Motor neuron (in vitro differentiated cells): Measurements from ENCODE around the gene PPP1R14B. TPM values are rescaled to one million over a fixed set of nuclear protein-coding genes. Genes with fewer than 3 reads are reported as not detected.
A peak's percentile ranks its signal among the peaks of the same experiment; 100 is the strongest.

Source experiments
- ATAC-seq, 8 experiments: fragments of 200-7000 bp; cut with Tn5 transposase; replicated peaks in 6 of 8; 2 replicates each; pipeline ENCODE4 v1.8.0; 2021; ENCODE audit warnings: mild to moderate bottlenecking in 8 of 8, moderate library complexity in 8 of 8
- H3K27ac ChIP-seq, 2 donors: fragments of 250-450 bp; sonication (Bioruptor Pico); 2 replicates each; pipeline ENCODE4 v1.9.0; 2021; ENCODE audit warnings: antibody characterized with exemption in 2 of 2, mild to moderate bottlenecking in 2 of 2, moderate library complexity in 1 of 2
- H3K4me1 ChIP-seq, 2 donors: fragments of 250-450 bp; sonication (Bioruptor Pico); replicated peaks in 1 of 2; 2 replicates each; pipeline ENCODE4 v1.6.1; 2021; ENCODE audit warnings: antibody characterized with exemption in 2 of 2, mild to moderate bottlenecking in 2 of 2, moderate library complexity in 1 of 2
- H3K4me3 ChIP-seq, 5 donors: fragments of 250-450 bp; sonication (Bioruptor Pico); 2 replicates each; pipeline ENCODE4 v1.9.0; 2021; ENCODE audit warnings: antibody characterized with exemption in 5 of 5, mild to moderate bottlenecking in 5 of 5, moderate library complexity in 4 of 5
- WGBS, 10 experiments: fragments of 450-650 bp; shearing (Covaris generic); methylation state at CpG; one replicate each; pipeline ENCODE4 v1.0.0; 2022; 5-methylcytosine and 5-hydroxymethylcytosine counted together
- in situ Hi-C, 9 experiments: fragments of 400-800 bp; cut with MboI; loops; one replicate each; pipeline ENCODE4 v1.15.0; 2021; ENCODE audit warnings: low sequenced_read_pairs in 9 of 9, low pct_unique_long_range_greater_than_20kb in 2 of 9; ENCODE audit not compliant: unreplicated experiment in 9 of 9
- total RNA-seq, 8 experiments: library from RNA; unstranded; fragments of 300-600 nt; gene quantifications; 2 replicates each; pipeline versions ENCODE4 v1.2.3 to v1.2.4, GENCODE V29; 2022

Gene PPP1R14B
- total RNA-seq, 8 experiments from 2014 or later: 81.6 to 289 (median 142) TPM

DNA sequence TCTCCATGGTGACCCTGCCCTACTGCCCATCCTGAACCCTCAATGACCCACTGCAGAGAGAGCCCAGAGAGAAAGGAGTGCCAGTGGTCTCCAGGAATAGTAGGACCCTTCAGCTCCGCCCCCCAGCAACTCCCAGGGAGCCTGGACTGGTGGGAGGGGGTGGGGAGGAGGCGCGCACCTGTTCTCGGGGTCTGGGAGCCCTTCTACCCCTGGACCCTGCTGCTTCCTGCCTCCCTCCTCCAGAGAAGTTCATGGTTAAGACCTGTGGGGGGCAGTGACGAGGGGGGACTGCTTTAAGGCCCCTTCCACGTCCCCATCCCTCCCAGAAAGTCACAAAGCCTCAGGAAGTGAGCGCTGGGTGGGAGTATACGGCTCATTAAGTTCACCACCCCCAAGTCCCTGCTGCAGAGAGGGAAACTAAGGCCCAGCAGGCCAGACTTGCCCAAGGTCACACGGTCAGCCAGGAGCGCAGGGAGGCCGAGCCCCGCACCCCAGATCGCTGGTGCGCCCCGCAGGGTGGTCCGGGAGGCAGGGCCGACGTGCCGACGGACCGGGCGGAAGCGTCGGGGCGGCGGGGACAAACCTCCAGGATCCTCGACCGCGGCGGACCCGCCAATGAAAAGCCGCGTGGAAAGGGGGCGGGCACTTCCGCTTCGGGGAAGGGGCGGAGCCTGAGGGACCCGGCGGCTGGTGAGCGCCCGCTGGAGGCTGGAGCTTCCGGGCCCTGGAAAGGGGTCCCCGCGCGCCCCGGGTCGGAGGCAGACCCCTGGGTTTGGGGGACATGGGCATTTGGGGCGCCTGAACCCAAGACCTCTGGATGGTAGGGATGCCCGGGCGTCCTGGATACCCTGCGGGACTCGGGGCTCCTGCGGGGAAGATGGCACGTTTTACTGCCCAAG, 20.9 kb downstream of the PPP1R14B start, which contains the start of the genes NUDT22 and TRPT1:
TSS of gene NUDT22 (plus strand) at position 667 of the 899 bp plus-strand sequence. CDS start 379 bp downstream, outside the sequence.
TSS of gene TRPT1 (minus strand) at position 579 of the 899 bp plus-strand sequence. CDS start at position 253, 326 bp downstream.
- H3K27ac ChIP-seq: peak within 1 kb of the TSS; percentile 77 to 85
- H3K4me1 ChIP-seq: peaks cover 21 to 29% of the 10 kb centered on the region in 2 donors
- H3K4me3 ChIP-seq: peak within 1 kb of the TSS; percentile 61 to 83 (median 73)
- in situ Hi-C loops: no loop called here
- ATAC-seq: peak; percentile 51 to 77 (median 62)
- WGBS, 10 experiments: 0 to 2% (median 0%) methylated on average over 1 to 11 of the region's 54 CpGs; no CpG with 5 or more reads in 5 of the 10 experiments

DNA sequence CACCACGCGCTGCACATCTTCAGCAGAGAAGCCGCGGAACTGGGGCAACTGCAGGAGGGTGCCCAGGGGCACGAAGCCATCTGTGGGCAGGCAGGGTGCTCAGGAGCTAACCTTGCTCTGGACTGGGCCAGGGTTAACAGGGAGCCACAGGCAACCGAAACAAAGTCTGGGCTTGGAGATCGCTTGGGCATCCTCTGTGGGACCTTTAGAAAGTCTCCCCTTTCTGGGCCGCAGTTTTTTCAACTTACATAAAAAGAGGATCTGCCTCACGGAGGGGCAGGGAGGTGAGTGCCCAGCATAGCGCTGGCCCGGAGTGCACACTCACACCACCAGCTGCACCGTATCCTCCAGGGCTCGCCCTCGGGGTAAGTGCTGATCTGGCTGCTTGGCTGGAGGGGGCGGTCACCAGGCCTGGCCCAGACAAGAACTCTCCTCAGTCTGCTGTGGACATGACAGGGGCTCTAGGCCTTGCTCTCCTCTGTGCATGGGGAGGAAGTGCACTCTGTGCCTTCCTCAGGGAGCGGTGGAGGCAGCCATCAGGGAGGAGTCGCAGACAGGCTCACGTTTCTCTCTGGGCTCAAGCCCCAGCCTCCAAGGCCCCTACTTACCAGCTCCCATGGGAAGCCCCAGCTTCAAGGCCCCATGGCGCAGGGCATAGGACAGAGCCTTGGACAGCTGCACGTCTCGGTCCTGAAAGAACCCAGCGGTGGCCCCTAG, 21.7 kb downstream of the PPP1R14B start:
- Histone ChIP-seq H3K4me1 (peaks cover 21 to 29% of the 10 kb centered on the region in 2 donors), H3K4me3 (peak overlapping the region; percentile 61 to 83 (median 73)), H3K27ac (peak overlapping the region; percentile 77 to 85)
- WGBS, 10 experiments: 47 to 77% (median 67%) methylated on average over 3 to 12 of the region's 22 CpGs; no CpG with 5 or more reads in 4 of the 10 experiments
- in situ Hi-C loops: no loop called here
- peak in 4 of 8 experiments; percentile 1 to 8 (median 3) for ATAC-seq

DNA sequence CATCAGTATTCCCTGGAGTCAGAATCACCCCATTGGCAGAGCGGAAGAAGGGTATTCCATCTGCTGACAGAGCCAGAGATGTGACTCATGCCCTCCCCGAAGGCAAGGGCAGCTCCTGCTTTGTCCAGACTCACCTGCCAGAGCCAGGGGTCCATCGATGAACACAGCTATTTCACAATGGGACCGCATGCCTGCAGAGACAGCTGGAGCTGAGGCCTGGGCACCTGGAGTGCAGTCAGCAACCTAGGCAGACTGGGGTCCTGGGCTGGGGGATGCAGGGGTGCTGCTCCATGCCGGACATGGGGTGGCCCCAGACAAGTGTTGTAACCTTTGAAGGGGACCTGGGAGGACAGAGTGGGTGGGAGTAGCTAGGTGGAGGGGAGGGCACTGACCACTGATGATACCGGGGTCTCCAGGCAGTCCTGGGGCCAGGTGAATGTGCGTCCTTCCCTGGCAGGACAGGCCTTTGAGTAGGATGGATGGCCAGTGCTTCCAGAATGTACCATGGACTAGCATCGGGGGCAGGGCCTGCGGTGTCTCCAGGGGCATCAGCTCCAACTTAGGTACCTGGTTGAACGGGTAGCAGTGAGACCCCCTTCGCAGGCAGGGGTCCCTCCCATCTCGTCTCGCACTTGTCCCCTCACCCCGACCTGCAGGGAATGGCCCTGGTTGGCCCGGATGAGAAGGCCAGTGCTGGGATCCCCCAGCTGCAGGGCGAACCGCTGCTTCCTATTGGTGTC, 22.4 kb downstream of the PPP1R14B start:
- ATAC-seq: no peak
- 90 to 100% (median 95%) methylated on average over 2 to 7 of the region's 17 CpGs; no CpG with 5 or more reads in 6 of the 10 experiments for WGBS, 10 experiments
- Histone ChIP-seq H3K27ac (no peak overlapping the region), H3K4me1 (peaks cover 16 to 23% of the 10 kb centered on the region in 2 donors), H3K4me3 (no peak overlapping the region)
- in situ Hi-C loops: no loop called here

DNA sequence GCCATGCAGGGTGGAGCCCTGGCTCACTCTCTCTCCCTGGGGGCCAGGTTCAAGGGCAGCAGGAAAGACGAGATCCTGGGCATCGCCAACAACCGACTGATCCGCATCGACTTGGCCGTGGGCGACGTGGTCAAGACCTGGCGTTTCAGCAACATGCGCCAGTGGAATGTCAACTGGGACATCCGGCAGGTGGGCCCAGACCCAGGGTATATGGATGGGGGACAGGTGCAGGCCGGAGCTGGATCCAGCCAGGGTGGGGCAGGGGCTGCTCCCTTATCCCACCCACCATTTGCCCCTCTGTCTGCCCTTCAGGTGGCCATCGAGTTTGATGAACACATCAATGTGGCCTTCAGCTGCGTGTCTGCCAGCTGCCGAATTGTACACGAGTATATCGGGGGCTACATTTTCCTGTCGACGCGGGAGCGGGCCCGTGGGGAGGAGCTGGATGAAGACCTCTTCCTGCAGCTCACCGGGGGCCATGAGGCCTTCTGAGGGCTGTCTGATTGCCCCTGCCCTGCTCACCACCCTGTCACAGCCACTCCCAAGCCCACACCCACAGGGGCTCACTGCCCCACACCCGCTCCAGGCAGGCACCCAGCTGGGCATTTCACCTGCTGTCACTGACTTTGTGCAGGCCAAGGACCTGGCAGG, 23.6 kb downstream of the PPP1R14B start:
- Histone ChIP-seq H3K4me3 (no peak overlapping the region), H3K27ac (no peak overlapping the region), H3K4me1 (peaks cover 14 to 19% of the 10 kb centered on the region in 2 donors)
- 37 to 100% (median 92%) methylated on average over 1 to 9 of the region's 24 CpGs; no CpG with 5 or more reads in 5 of the 10 experiments for WGBS, 10 experiments
- in situ Hi-C loops: no loop called here
- no peak for ATAC-seq

DNA sequence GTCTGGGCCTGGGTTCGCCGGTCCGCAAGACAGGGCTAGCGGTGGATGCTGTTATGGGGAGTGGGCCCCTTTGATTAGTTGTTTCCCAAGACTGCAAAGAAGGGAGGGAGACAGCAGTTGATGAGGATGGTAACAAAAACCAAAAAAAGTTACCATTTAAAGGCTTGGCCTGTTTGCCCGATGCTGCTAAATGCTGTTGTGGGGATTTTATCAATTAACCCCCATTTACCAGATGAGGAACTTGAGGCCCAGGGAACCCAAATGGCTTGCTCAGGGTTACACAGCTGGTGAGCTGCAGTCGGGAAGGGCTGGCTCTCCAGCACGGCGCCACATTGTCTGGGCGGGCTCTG, 24.1 kb downstream of the PPP1R14B start:
- ATAC-seq: peak in 2 of 8 experiments; percentile 4 to 7
- 40 to 100% (median 93%) methylated on average over 1 to 4 of the region's 9 CpGs; no CpG with 5 or more reads in 5 of the 10 experiments for WGBS, 10 experiments
- H3K27ac ChIP-seq: no peak overlapping the region

DNA sequence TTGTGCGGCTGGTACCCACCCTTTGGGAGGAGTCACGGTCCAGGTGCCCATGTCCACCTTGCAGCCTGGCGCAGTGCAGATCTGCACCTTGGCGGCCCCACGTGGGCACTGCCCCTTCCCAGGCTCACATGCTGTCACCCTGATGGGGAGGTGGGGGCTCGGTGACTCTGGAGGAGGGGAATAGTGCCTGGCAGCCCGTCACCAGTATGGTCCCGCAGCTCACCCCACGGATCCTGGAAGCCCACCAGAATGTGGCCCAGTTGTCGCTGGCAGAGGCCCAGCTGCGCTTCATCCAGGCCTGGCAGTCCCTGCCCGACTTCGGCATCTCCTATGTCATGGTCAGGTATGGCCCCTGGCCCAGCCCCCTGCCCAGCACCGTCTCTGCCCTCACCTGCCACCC, 25.9 kb downstream of the PPP1R14B start:
- Histone ChIP-seq H3K27ac (no peak overlapping the region), H3K4me3 (no peak overlapping the region), H3K4me1 (peaks cover 5 to 7% of the 10 kb centered on the region in 2 donors)
- no peak for ATAC-seq
- WGBS, 10 experiments: 96% methylated on average over 5 of the region's 14 CpGs; no CpG with 5 or more reads in 9 of the 10 experiments
- in situ Hi-C loops: no loop called here

More for the DNA sequence above, 24.1 kb downstream of the PPP1R14B start:
- Histone ChIP-seq H3K4me1 (peaks cover 14 to 19% of the 10 kb centered on the region in 2 donors), H3K4me3 (no peak overlapping the region)
- in situ Hi-C loops: no loop called here

DNA sequence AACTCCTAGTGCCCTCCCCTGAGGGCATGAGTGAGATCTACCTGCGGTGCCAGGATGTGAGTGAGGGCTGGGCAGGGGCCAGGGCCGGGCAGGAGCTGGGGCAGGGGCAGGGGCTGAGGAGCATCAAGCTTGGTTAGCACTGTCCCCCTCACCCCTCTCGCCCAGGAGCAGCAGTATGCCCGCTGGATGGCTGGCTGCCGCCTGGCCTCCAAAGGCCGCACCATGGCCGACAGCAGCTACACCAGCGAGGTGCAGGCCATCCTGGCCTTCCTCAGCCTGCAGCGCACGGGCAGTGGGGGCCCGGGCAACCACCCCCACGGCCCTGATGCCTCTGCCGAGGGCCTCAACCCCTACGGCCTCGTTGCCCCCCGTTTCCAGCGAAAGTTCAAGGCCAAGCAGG, 26.5 kb downstream of the PPP1R14B start:
- ATAC-seq: peak in 1 of 8 experiments; percentile 7
- in situ Hi-C loops: no loop called here
- Histone ChIP-seq H3K4me1 (peaks cover 3 to 6% of the 10 kb centered on the region in 2 donors), H3K27ac (no peak overlapping the region), H3K4me3 (no peak overlapping the region)
- WGBS, 10 experiments: 90% methylated on average over 2 of the region's 17 CpGs; no CpG with 5 or more reads in 9 of the 10 experiments

DNA sequence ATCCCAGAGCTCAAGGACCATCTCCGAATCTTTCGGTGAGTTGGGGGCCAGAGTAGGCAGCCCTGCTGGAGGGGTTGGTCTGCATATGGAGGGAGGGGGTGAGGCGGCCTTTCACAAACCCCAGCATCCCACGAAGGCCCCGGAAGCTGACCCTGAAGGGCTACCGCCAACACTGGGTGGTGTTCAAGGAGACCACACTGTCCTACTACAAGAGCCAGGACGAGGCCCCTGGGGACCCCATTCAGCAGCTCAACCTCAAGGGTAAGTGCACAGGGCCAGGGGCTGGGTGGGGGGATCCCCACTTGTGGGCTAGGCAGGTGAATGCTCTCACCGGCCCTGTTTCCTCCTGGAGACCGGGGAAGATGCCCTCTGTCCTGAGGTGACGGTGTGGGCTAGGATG, 27.0 kb downstream of the PPP1R14B start:
- WGBS, 10 experiments: 90% methylated on average over 2 of the region's 10 CpGs; no CpG with 5 or more reads in 9 of the 10 experiments
- H3K4me3 ChIP-seq: no peak overlapping the region
- in situ Hi-C loops: no loop called here
- peak in 4 of 8 experiments; percentile 4 to 11 (median 6) for ATAC-seq
- peaks cover 0 to under 1% of the 10 kb centered on the region in 2 donors for H3K4me1 ChIP-seq
- no peak overlapping the region for H3K27ac ChIP-seq

DNA sequence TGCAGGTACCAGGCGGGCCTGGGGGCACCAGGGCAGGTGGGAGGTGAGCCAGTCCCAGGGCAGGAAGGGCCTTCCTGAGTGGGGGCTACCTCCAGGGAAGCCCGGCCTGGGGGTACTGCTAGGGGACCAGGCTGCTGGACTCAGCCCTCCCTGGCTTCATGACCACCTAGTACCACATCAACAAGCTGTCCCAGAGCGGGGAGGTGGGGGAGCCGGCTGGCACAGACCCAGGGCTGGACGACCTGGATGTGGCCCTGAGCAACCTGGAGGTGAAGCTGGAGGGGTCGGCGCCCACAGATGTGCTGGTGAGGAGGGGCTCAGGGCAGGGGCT, 27.4 kb downstream of the PPP1R14B start:
- WGBS, 10 experiments: 40% methylated on average over 1 of the region's 7 CpGs; no CpG with 5 or more reads in 9 of the 10 experiments
- in situ Hi-C loops: no loop called here
- H3K27ac ChIP-seq: no peak overlapping the region
- no peaks in the 10 kb centered on the region for H3K4me1 ChIP-seq
- peak in 5 of 8 experiments; percentile 5 to 25 (median 18) for ATAC-seq
- no peak overlapping the region for H3K4me3 ChIP-seq

DNA sequence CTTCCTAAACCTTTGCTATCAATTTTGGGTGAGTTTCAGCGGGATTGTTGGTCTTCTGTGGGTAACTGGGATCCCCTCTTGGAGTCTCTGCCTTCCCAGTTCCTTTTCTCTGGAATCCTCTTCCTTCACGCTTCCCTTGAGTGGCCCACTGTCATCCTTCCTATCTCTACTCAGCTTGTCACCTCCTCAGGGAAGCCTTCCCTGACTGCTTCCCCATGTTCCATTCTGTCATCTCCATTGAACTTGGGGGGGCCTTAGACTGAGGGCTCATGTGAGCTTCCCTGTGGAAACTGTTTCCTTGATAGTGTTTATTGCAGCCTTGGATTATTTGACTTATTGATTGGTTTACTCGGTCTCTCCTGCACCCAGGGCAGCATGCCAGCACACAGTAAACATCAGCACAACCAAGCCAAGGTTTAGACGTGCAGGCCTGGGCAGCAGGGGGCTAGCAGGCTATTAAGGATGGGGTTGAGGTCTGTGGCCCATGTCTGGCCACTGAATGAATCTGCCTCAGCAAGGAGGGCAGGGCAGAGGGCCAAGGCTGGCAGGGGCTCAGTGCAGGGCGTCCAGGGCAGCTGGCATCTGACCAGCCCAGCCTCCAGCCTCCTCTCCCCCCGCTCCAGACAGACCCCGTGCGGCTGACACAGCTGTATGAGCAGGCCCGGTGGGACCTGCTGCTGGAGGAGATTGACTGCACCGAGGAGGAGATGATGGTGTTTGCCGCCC, 28.0 kb downstream of the PPP1R14B start:
- no peak overlapping the region for H3K4me3 ChIP-seq
- H3K4me1 ChIP-seq: no peaks in the 10 kb centered on the region
- peak in 3 of 8 experiments; percentile 2 to 19 (median 9) for ATAC-seq
- in situ Hi-C loops: no loop called here
- WGBS, 10 experiments: 54 to 100% (median 83%) methylated on average over 1 to 6 of the region's 11 CpGs; no CpG with 5 or more reads in 1 of the 10 experiments
- no peak overlapping the region for H3K27ac ChIP-seq

DNA sequence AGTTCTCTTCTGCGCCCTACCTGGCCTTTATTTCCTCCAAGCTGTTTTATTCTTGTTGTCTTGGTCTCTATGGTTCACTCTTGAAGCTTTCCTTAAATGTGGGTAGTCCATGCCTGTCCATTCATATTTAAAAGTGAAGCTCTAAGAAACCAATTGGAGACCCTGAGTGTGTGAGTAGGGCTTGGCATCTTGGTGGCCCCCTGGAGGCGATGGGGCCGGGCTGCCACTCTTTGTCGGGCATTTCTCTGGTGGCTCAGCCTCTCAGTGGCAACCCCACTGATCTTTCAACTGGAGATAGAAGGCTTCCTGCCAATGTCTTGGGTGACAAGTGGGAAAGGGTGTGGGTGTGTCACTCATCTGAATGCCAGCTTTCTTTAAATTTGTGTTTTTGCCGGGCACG, 29.9 kb downstream of the PPP1R14B start:
- Histone ChIP-seq H3K27ac (no peak overlapping the region), H3K4me1 (no peaks in the 10 kb centered on the region), H3K4me3 (no peak overlapping the region)
- no peak for ATAC-seq
- WGBS, 10 experiments: 56 to 100% (median 100%) methylated on average over 2 to 4 of the region's 6 CpGs; no CpG with 5 or more reads in 5 of the 10 experiments
- in situ Hi-C loops: no loop called here
